H1 (cell line): Measurements from ENCODE around the gene ADD1. TPM values are rescaled to one million over a fixed set of nuclear protein-coding genes. Genes with fewer than 3 reads are reported as not detected.

ENCODE experiments used
- CTCF ChIA-PET: fragments of 300-600 bp; sonication (Branson Sonifier 250); formaldehyde crosslinking; loops from one replicate; lab custom pipeline; 2021; ENCODE audit not compliant: partially characterized antibody; lab: Charles Lee
- POLR2A ChIA-PET: fragments of 300-600 bp; sonication (Branson Sonifier 250); formaldehyde crosslinking; loops from one replicate; lab custom pipeline; 2021; ENCODE audit warnings: inconsistent platforms; ENCODE audit not compliant: partially characterized antibody; lab: Charles Lee
- DNase-seq, 2 experiments: peaks; one replicate each; pipeline versions ENCODE4 v3.0.0 to v3.0.0-alpha.2; 2010 to 2022; ENCODE audit warnings: low spot score in 2 of 2, low read depth in 1 of 2, mixed read lengths in 1 of 2
- FAIRE-seq: peaks from 2 replicates; lab custom pipeline; 2011; peaks lifted over from hg19 to GRCh38; lab: Jason Lieb, UNC
- H2AFZ ChIP-seq: 2 replicates; pipeline ENCODE4 v1.8.1; 2012; ENCODE audit warnings: low read length, inconsistent platforms
- H2AK5ac ChIP-seq: 2 replicates; pipeline ENCODE4 v1.6.1; 2013; ENCODE audit warnings: low read depth, low read length
- H2BK120ac ChIP-seq: replicated peaks from 2 replicates; pipeline ENCODE3; 2013; ENCODE audit warnings: low read depth, low read length, inconsistent platforms
- H2BK12ac ChIP-seq: 2 replicates; pipeline ENCODE4 v1.6.1; 2013; ENCODE audit warnings: low read depth, low read length
- H2BK15ac ChIP-seq: 2 replicates; pipeline ENCODE4 v1.6.1; 2013; ENCODE audit warnings: low read length
- H2BK20ac ChIP-seq: 2 replicates; pipeline ENCODE4 v1.6.1; 2013; ENCODE audit warnings: low read length
- H2BK5ac ChIP-seq: 2 replicates; pipeline ENCODE4 v1.6.1; 2013; ENCODE audit warnings: low read depth, low read length
- H3K14ac ChIP-seq: 2 replicates; pipeline ENCODE4 v1.6.1; 2013; ENCODE audit warnings: inconsistent platforms; ENCODE audit not compliant: insufficient read length
- H3K18ac ChIP-seq: 2 replicates; pipeline ENCODE4 v1.6.1; 2013; ENCODE audit warnings: low read length; ENCODE audit errors: extremely low read depth
- H3K23ac ChIP-seq: 2 replicates; pipeline ENCODE4 v1.6.1; 2013; ENCODE audit warnings: inconsistent platforms; ENCODE audit not compliant: insufficient read length
- H3K23me2 ChIP-seq: 2 replicates; pipeline ENCODE4 v1.6.1; 2013; ENCODE audit warnings: low read depth, low read length
- H3K27ac ChIP-seq: 2 replicates; pipeline ENCODE4 v1.6.1; 2011; ENCODE audit warnings: low read depth, low read length, inconsistent platforms
- H3K27me3 ChIP-seq, 4 experiments: replicated peaks in 1 of 4; 1 replicate in 1 of 4; 2 replicates in 3 of 4; pipeline versions ENCODE4 v1.6.1 to v1.8.1; 2011 to 2013; ENCODE audit warnings: low read length in 3 of 4, mild to moderate bottlenecking in 3 of 4, inconsistent platforms in 2 of 4, mixed read lengths in 2 of 4, moderate library complexity in 1 of 4; ENCODE audit not compliant: control insufficient read depth in 3 of 4, insufficient read depth in 3 of 4; ENCODE audit errors: extremely low read depth in 1 of 4
- H3K36me3 ChIP-seq, 4 experiments: 2 replicates each; pipeline versions ENCODE4 v1.6.1 to v1.8.1; 2011 to 2013; ENCODE audit warnings: mild to moderate bottlenecking in 4 of 4, low read length in 3 of 4, moderate library complexity in 2 of 4, control low read depth in 1 of 4, inconsistent platforms in 1 of 4; ENCODE audit not compliant: insufficient read depth in 4 of 4, control insufficient read depth in 2 of 4
- H3K4ac ChIP-seq: replicated peaks from 2 replicates; pipeline ENCODE3; 2013; ENCODE audit warnings: low read length, low read depth, mixed read lengths, inconsistent platforms; ENCODE audit not compliant: insufficient read length
- H3K4me1 ChIP-seq, 4 experiments: replicated peaks in 1 of 4; 1 replicate in 1 of 4; 2 replicates in 3 of 4; pipeline versions ENCODE4 v1.6.1 to v1.8.1; 2011 to 2013; ENCODE audit warnings: low read length in 3 of 4, inconsistent platforms in 2 of 4, mixed read lengths in 1 of 4; ENCODE audit not compliant: insufficient read depth in 4 of 4, control insufficient read depth in 3 of 4
- H3K4me2 ChIP-seq, 2 experiments: 2 replicates each; pipeline versions ENCODE4 v1.6.1 to v1.8.1; 2011 to 2013; ENCODE audit warnings: low read depth in 2 of 2, low read length in 2 of 2, control low read depth in 1 of 2, inconsistent platforms in 1 of 2, mild to moderate bottlenecking in 1 of 2; ENCODE audit not compliant: insufficient read depth in 1 of 2
- H3K4me3 ChIP-seq, 4 experiments: fragments of 200-600, 300-600 bp in 1 of 4; sonication (generic), shearing (Covaris generic), sonication (Bioruptor Twin) in 1 of 4; 2 replicates each; pipeline versions ENCODE4 v1.5.1 to v1.8.1; 2011 to 2016; ENCODE audit warnings: low read length in 4 of 4, low read depth in 3 of 4, control low read depth in 2 of 4, inconsistent platforms in 2 of 4, mild to moderate bottlenecking in 2 of 4, mixed read lengths in 1 of 4, moderate library complexity in 1 of 4; ENCODE audit not compliant: insufficient read depth in 2 of 4; ENCODE audit errors: extremely low read depth in 1 of 4
- H3K56ac ChIP-seq: replicated peaks from 2 replicates; pipeline ENCODE3; 2013; ENCODE audit warnings: low read depth, mild to moderate bottlenecking, mixed read lengths, low read length, inconsistent platforms; ENCODE audit not compliant: insufficient read length
- H3K79me1 ChIP-seq: 2 replicates; pipeline ENCODE4 v1.6.1; 2013; ENCODE audit warnings: low read depth, low read length, control low read depth
- H3K79me2 ChIP-seq, 2 experiments: 2 replicates each; pipeline versions ENCODE4 v1.6.1 to v1.8.1; 2012 to 2013; ENCODE audit warnings: low read length in 2 of 2, mild to moderate bottlenecking in 2 of 2, inconsistent platforms in 1 of 2; ENCODE audit not compliant: insufficient read depth in 2 of 2, control insufficient read depth in 1 of 2
- H3K9ac ChIP-seq, 4 experiments: replicated peaks in 1 of 4; 1 replicate in 1 of 4; 2 replicates in 3 of 4; pipeline versions ENCODE4 v1.6.1 to v1.8.1; 2011 to 2013; ENCODE audit warnings: low read depth in 3 of 4, low read length in 3 of 4, control low read depth in 2 of 4, mild to moderate bottlenecking in 2 of 4, moderate library complexity in 2 of 4, inconsistent platforms in 1 of 4; ENCODE audit errors: extremely low read depth in 1 of 4
- H3K9me3 ChIP-seq, 2 experiments: 2 replicates each; pipeline versions ENCODE4 v1.6.1 to v1.8.1; 2012 to 2013; ENCODE audit warnings: mild to moderate bottlenecking in 2 of 2, moderate library complexity in 2 of 2, control low read depth in 1 of 2, inconsistent platforms in 1 of 2, low read depth in 1 of 2, low read length in 1 of 2, mixed read lengths in 1 of 2; ENCODE audit not compliant: insufficient read depth in 2 of 2
- H4K20me1 ChIP-seq, 2 experiments: replicated peaks in 1 of 2; 2 replicates each; pipeline versions ENCODE3 to v1.8.1; 2011 to 2013; ENCODE audit warnings: inconsistent platforms in 2 of 2, low read length in 2 of 2, mild to moderate bottlenecking in 1 of 2; ENCODE audit not compliant: insufficient read depth in 2 of 2, control insufficient read depth in 1 of 2
- H4K5ac ChIP-seq: 2 replicates; pipeline ENCODE4 v1.6.1; 2013; ENCODE audit warnings: low read length, low read depth, mixed read lengths, inconsistent platforms; ENCODE audit not compliant: insufficient read length
- H4K8ac ChIP-seq: 2 replicates; pipeline ENCODE4 v1.8.0; 2013; ENCODE audit warnings: mild to moderate bottlenecking, moderate library complexity, low read length, inconsistent platforms; ENCODE audit not compliant: insufficient read depth; ENCODE audit errors: extremely low read depth
- H4K91ac ChIP-seq: replicated peaks from 2 replicates; pipeline ENCODE3; 2013; ENCODE audit warnings: low read length, mixed read lengths, inconsistent platforms; ENCODE audit not compliant: insufficient read length
- CTCF ChIP-seq, 3 experiments: IDR thresholded peaks; 1 replicate in 2 of 3; 2 replicates in 1 of 3; pipeline versions ENCODE4 v1.5.1 to v1.6.1; 2011; ENCODE audit warnings: low read length in 3 of 3, mild to moderate bottlenecking in 3 of 3, inconsistent platforms in 2 of 3, low read depth in 1 of 3, moderate library complexity in 1 of 3; ENCODE audit not compliant: insufficient read depth in 1 of 3; ENCODE audit errors: control extremely low read depth in 1 of 3
- GABPA ChIP-seq: IDR thresholded peaks from 2 replicates; pipeline ENCODE4 v1.6.1; 2011; ENCODE audit warnings: mild to moderate bottlenecking, low read length, moderate library complexity, borderline replicate concordance; ENCODE audit not compliant: insufficient read depth
- HDAC2 ChIP-seq, 2 experiments: fragments of 300-600 bp in 1 of 2; sonication (generic) in 1 of 2; IDR thresholded peaks; 2 replicates each; pipeline ENCODE4 v1.6.1; 2011 to 2012; ENCODE audit warnings: low read depth in 2 of 2, low read length in 2 of 2, mild to moderate bottlenecking in 2 of 2, moderate library complexity in 2 of 2, borderline replicate concordance in 1 of 2, inconsistent platforms in 1 of 2
- PHF8 ChIP-seq: fragments of 200-600 bp; sonication (generic); conservative IDR thresholded peaks from 2 replicates; pipeline ENCODE4 v1.7.1; 2012; ENCODE audit warnings: low read depth, mild to moderate bottlenecking, inconsistent platforms, low read length, moderate library complexity
- SIN3A ChIP-seq, 2 experiments: IDR thresholded peaks in 1 of 2; conservative IDR thresholded peaks in 1 of 2; 2 replicates each; pipeline ENCODE4 v1.6.1; 2011 to 2012; ENCODE audit warnings: low read length in 2 of 2, improper control_type of control experiment in 1 of 2, low read depth in 1 of 2, mild to moderate bottlenecking in 1 of 2
- SP4 ChIP-seq: IDR thresholded peaks from 2 replicates; pipeline ENCODE4 v1.6.1; 2012; ENCODE audit warnings: low read length, inconsistent platforms
- WGBS, 2 experiments: shearing (Covaris generic) in 1 of 2; methylation state at CpG; one replicate each; pipeline versions ENCODE4 v1.1.6 to v1.1.7; 2013 to 2015; ENCODE audit warnings: low lambda C conversion rate in 2 of 2, mixed read lengths in 2 of 2, inconsistent platforms in 1 of 2, low coverage in 1 of 2, missing lambda C conversion rate in 1 of 2; ENCODE audit not compliant: insufficient replicate concordance in 2 of 2, insufficient coverage in 1 of 2, insufficient read length in 1 of 2; ENCODE audit errors: extremely low coverage in 1 of 2, missing lambda C conversion rate in 1 of 2; 5-methylcytosine and 5-hydroxymethylcytosine counted together
- polyA plus RNA-seq, 7 experiments: library from polyadenylated mRNA; depleted of rRNA in 3 of 7; stranded (reverse) in 5 of 7; unstranded in 2 of 7; fragments of >200 nt in 5 of 7; fragments of 200-250 nt in 2 of 7; gene quantifications; 1 replicate in 5 of 7; 2 replicates in 1 of 7; 4 replicates in 1 of 7; pipeline versions ENCODE4 v1.2.1 to v1.2.3, GENCODE V29; 2011 to 2013; ENCODE audit warnings: missing spikeins in 2 of 7, mixed read lengths in 2 of 7
- total RNA-seq: library from RNA; stranded (reverse); fragmentation: NEBNext Ultra II Directional; extraction: Animal tissue kit (Norgen Biotek cat#: 25700); gene quantifications from 2 replicates; pipeline ENCODE4 v1.2.1, GENCODE V29; 2021

ADD1 gene
- total and polyA plus RNA-seq, 2 of the 8 experiments (the other 6 are each of a cell fraction or from before 2014, with no cell fraction given): 113 to 143 TPM

GRCh38 chr4:2850966-2851798 lies 7.5 kb downstream of the ADD1 start:
- H3K4me3 ChIP-seq: no peak overlapping the region
- no peak overlapping the region for H4K5ac ChIP-seq
- no peak overlapping the region for H3K14ac ChIP-seq
- no peak overlapping the region for H3K4me2 ChIP-seq
- TF ChIP-seq GABPA: no peak
- TF ChIP-seq SIN3A (conservative IDR thresholded peaks at IDR 0.05 in 1 of 2, IDR thresholded peaks at IDR 0.05 in 1 of 2; ENCODE audit: low read depth in 1 of 2, low read length in 2 of 2): no peak
- no peak for TF ChIP-seq HDAC2 (IDR thresholded peaks at IDR 0.05; ENCODE audit: borderline replicate concordance in 1 of 2, low read depth in 2 of 2, low read length in 2 of 2)
- TF ChIP-seq CTCF (IDR thresholded peaks at IDR 0.05; ENCODE audit: control extremely low read depth in 1 of 3, insufficient read depth in 1 of 3, low read depth in 1 of 3, low read length in 3 of 3): no peak
- no peak for TF ChIP-seq PHF8
- TF ChIP-seq SP4: no peak
- H4K20me1 ChIP-seq: peaks cover 5 to 7% of the 10 kb centered on the region in 2 experiments
- no peak overlapping the region for H3K18ac ChIP-seq
- H3K23ac ChIP-seq: no peak overlapping the region
- FAIRE-seq (no peak), DNase-seq (no peak)
- no peak overlapping the region for H3K56ac ChIP-seq
- H3K4ac ChIP-seq: no peak overlapping the region
- no peak overlapping the region for H3K9ac ChIP-seq
- H2BK15ac ChIP-seq: no peak overlapping the region
- no peaks in the 10 kb centered on the region for H3K27me3 ChIP-seq
- POLR2A ChIA-PET: interaction anchor here (0.6 to 2.4 kb wide), 3 partner anchors 11 to 32 kb away, joined by 3 to 10 read pairs (median 4); no protein-coding TSS in a partner anchor
- 100% methylated on average over 2 of the region's 2 CpGs; no CpG with 5 or more reads in 1 of the 2 experiments for WGBS, 2 experiments
- no peak overlapping the region for H2AK5ac ChIP-seq
- peaks cover 0 to 3% (median 0%) of the 10 kb centered on the region in 4 experiments; a peak in 2 of 7 replicates for H3K4me1 ChIP-seq
- peaks cover 7 to 82% of the 10 kb centered on the region in 2 experiments for H3K79me2 ChIP-seq
- no peak overlapping the region for H2BK120ac ChIP-seq
- no peak overlapping the region for H2BK5ac ChIP-seq
- H3K23me2 ChIP-seq: no peaks in the 10 kb centered on the region
- no peaks in the 10 kb centered on the region for H3K9me3 ChIP-seq
- CTCF ChIA-PET: interaction anchor here (1.0 to 1.2 kb wide), 2 partner anchors 86 to 88 kb away, joined by 3 to 4 read pairs; no protein-coding TSS in a partner anchor
- no peak overlapping the region for H2BK12ac ChIP-seq
- H2AFZ ChIP-seq: no peak overlapping the region
- no peak overlapping the region for H2BK20ac ChIP-seq
- H3K27ac ChIP-seq: no peak overlapping the region
- no peak overlapping the region for H4K8ac ChIP-seq
- H3K79me1 ChIP-seq: peaks cover 10% of the 10 kb centered on the region; the same call in 1 of the 2 replicates
- H4K91ac ChIP-seq: no peak overlapping the region
- H3K36me3 ChIP-seq: peaks cover 0 to 8% (median 3%) of the 10 kb centered on the region in 4 experiments; a peak in 2 of 8 replicates
